K562 (cell line): ENCODE data around the gene LTBP4. TPM values are rescaled to one million over a fixed set of nuclear protein-coding genes. Genes with fewer than 3 reads are reported as not detected.

Experiments
- C11orf30 ChIP-seq: fragments of 450-650 bp; IDR thresholded peaks from 2 replicates; pipeline ENCODE4 v1.6.1; 2016; ENCODE audit warnings: low read depth, mild to moderate bottlenecking
- CHD7 ChIP-seq: fragments of 200-600 bp; sonication (generic); IDR thresholded peaks from one replicate; pipeline ENCODE4 v1.6.1; 2012; ENCODE audit warnings: mild to moderate bottlenecking, low read depth, low read length, inconsistent platforms
- MYNN ChIP-seq, 2 experiments: sonication (generic); formaldehyde crosslinking in 1 of 2; IDR thresholded peaks; 2 replicates each; pipeline versions ENCODE4 v1.5.0 to v1.6.1; 2016 to 2020; ENCODE audit warnings: antibody characterized with exemption in 1 of 2, missing genetic modification reagents in 1 of 2
- NUFIP1 ChIP-seq: fragments of 450-650 bp; IDR thresholded peaks from 2 replicates; pipeline ENCODE4 v1.6.1; 2018; ENCODE audit not compliant: partially characterized antibody
- POLR2H ChIP-seq: IDR thresholded peaks from 2 replicates; pipeline ENCODE4 v1.6.1; 2016; ENCODE audit warnings: missing genetic modification characterization, low read depth, mild to moderate bottlenecking, control low read depth, missing compliant biosample characterization, moderate library complexity
- SMAD1 ChIP-seq: fragments of 150-350 bp; IDR thresholded peaks from 2 replicates; pipeline ENCODE4 v1.6.1; 2014; ENCODE audit warnings: low read length, low read depth; ENCODE audit not compliant: partially characterized antibody
- SMAD3 ChIP-seq: fragments of 450-650 bp; formaldehyde crosslinking; conservative IDR thresholded peaks from 2 replicates; pipeline ENCODE4 v1.4.0; 2020; ENCODE audit warnings: mild to moderate bottlenecking
- SMAD4 ChIP-seq: fragments of 250-450 bp; sonication (Bioruptor Pico); conservative IDR thresholded peaks from 2 replicates; pipeline ENCODE4 v1.8.0; 2021; ENCODE audit warnings: inconsistent platforms, mild to moderate bottlenecking, moderate library complexity
- YY1 ChIP-seq, 3 experiments: IDR thresholded peaks; 2 replicates each; pipeline ENCODE4 v1.6.1; 2011; ENCODE audit warnings: low read length in 2 of 3, mild to moderate bottlenecking in 2 of 3, moderate library complexity in 2 of 3, borderline replicate concordance in 1 of 3, control low read depth in 1 of 3, low read depth in 1 of 3; ENCODE audit not compliant: insufficient read depth in 3 of 3, insufficient replicate concordance in 2 of 3, control insufficient read depth in 1 of 3, insufficient read length in 1 of 3; ENCODE audit errors: extremely low read depth in 1 of 3
- ZFX ChIP-seq: sonication (generic); formaldehyde crosslinking; IDR thresholded peaks from 2 replicates; pipeline ENCODE4 v1.8.0; 2022; ENCODE audit warnings: mild to moderate bottlenecking, missing genetic modification reagents, moderate library complexity
- ZNF174 ChIP-seq: fragments of 250-450 bp; sonication (Bioruptor Pico); IDR thresholded peaks from 2 replicates; pipeline ENCODE4 v1.4.0; 2020; ENCODE audit warnings: mild to moderate bottlenecking
- ZNF263 ChIP-seq: sonication (generic); formaldehyde crosslinking; IDR thresholded peaks from 2 replicates; pipeline ENCODE4 v1.8.0; 2022; ENCODE audit warnings: mild to moderate bottlenecking, missing genetic modification reagents, borderline replicate concordance
- ZNF395 ChIP-seq: fragments of 200-800 bp; sonication (Bioruptor generic); IDR thresholded peaks from 2 replicates; pipeline ENCODE4 v1.6.1; 2017; ENCODE audit warnings: missing genetic modification characterization, missing compliant biosample characterization
- polyA plus RNA-seq, 8 experiments: library from polyadenylated mRNA; depleted of rRNA in 4 of 8; stranded (reverse) in 5 of 8; unstranded in 3 of 8; fragments of >200 nt; fragmentation: Nextera tagmentation in 2 of 8; fragmentation: Illumina TruSeq in 1 of 8; extraction: Ambion mirVana in 2 of 8; extraction: Trizol in 1 of 8; gene quantifications; 2 replicates each; pipeline versions ENCODE4 v1.2.1 to v1.2.3, GENCODE V29; 2011 to 2014; ENCODE audit warnings: inconsistent platforms in 1 of 8, missing spikeins in 1 of 8
- total RNA-seq, 7 experiments: library from RNA; depleted of rRNA in 6 of 7; stranded (reverse); fragments of >200 nt in 6 of 7; fragmentation: Illumina TruSeq in 2 of 7; extraction: Trizol in 2 of 7; gene quantifications; 2 replicates each; pipeline versions ENCODE4 v1.2.1 to v1.2.3, GENCODE V29; 2011 to 2021; ENCODE audit warnings: low replicate concordance in 1 of 7

LTBP4 gene
- total and polyA plus RNA-seq, 9 of the 15 experiments (the other 6 are each of a cell fraction or from before 2014, with no cell fraction given) = 0.35 to 160 (median 31.6) TPM

GRCh38 chr19:40605216-40605971 is 4.2 kb downstream of the LTBP4 start (continued):
- no peak for TF ChIP-seq CHD7
- TF ChIP-seq SMAD4 (CRISPR knock-in tag) = peak; percentile 30; the same call in 1 of the 2 replicates
- no peak for TF ChIP-seq SMAD3 (CRISPR knock-in tag)
- TF ChIP-seq POLR2H (tag) = no peak
- TF ChIP-seq ZFX (CRISPR knock-in tag) = peak; percentile 34
- no peak for TF ChIP-seq SMAD1
- no peak for TF ChIP-seq ZNF174 (CRISPR knock-in tag)
- TF ChIP-seq YY1 (IDR thresholded peaks at IDR 0.05; ENCODE audit: borderline replicate concordance in 1 of 3, control insufficient read depth in 1 of 3, extremely low read depth in 1 of 3, insufficient read depth in 3 of 3, insufficient read length in 1 of 3, insufficient replicate concordance in 2 of 3, low read depth in 1 of 3, low read length in 2 of 3) = peak in 1 of 3 experiments; percentile 15
- TF ChIP-seq ZNF263 = peak; percentile 86; the same call in 1 of the 2 replicates
- TF ChIP-seq NUFIP1 = no peak
- TF ChIP-seq ZNF395 (CRISPR knock-in tag) = no peak
- TF ChIP-seq MYNN (IDR thresholded peaks at IDR 0.05) = peak; percentile 23; the same call in 1 of the 2 replicates
- TF ChIP-seq MYNN (CRISPR knock-in tag; IDR thresholded peaks at IDR 0.05) = no peak
- TF ChIP-seq C11orf30 = no peak
